Stimulated activated CD4-positive, alpha-beta T cell treated with anti-CD3 and anti-CD28 coated beads, TNF-alpha, amount 100 ng/mL, for 24 hours (primary cell): ENCODE data around the gene RBM19.
"Not testable (repeated sequence)": the region's sequence is repeated elsewhere in the genome, so short reads cannot be mapped to it uniquely, and the experiment has no call there.

Experiments
- DNase-seq, 3 experiments: peaks; one replicate each; pipeline ENCODE4 v3.0.0-alpha.2; 2020; ENCODE audit warnings: low read depth in 3 of 3

RBM19 gene, protein sequence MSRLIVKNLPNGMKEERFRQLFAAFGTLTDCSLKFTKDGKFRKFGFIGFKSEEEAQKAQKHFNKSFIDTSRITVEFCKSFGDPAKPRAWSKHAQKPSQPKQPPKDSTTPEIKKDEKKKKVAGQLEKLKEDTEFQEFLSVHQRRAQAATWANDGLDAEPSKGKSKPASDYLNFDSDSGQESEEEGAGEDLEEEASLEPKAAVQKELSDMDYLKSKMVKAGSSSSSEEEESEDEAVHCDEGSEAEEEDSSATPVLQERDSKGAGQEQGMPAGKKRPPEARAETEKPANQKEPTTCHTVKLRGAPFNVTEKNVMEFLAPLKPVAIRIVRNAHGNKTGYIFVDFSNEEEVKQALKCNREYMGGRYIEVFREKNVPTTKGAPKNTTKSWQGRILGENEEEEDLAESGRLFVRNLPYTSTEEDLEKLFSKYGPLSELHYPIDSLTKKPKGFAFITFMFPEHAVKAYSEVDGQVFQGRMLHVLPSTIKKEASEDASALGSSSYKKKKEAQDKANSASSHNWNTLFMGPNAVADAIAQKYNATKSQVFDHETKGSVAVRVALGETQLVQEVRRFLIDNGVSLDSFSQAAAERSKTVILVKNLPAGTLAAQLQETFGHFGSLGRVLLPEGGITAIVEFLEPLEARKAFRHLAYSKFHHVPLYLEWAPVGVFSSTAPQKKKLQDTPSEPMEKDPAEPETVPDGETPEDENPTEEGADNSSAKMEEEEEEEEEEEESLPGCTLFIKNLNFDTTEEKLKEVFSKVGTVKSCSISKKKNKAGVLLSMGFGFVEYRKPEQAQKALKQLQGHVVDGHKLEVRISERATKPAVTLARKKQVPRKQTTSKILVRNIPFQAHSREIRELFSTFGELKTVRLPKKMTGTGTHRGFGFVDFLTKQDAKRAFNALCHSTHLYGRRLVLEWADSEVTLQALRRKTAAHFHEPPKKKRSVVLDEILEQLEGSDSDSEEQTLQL

GRCh38 chr12:113965951-113966797 is at the start of gene RBM19:
TSS of gene RBM19 (minus strand) at chr12:113966325. CDS start at chr12:113966227, 98 bp downstream.
- DNase-seq = peak; percentile 95 to 98 (median 96)

GRCh38 chr12:114015851-114016250 is 49.7 kb upstream of the RBM19 start:
- DNase-seq = no peak

DNA sequence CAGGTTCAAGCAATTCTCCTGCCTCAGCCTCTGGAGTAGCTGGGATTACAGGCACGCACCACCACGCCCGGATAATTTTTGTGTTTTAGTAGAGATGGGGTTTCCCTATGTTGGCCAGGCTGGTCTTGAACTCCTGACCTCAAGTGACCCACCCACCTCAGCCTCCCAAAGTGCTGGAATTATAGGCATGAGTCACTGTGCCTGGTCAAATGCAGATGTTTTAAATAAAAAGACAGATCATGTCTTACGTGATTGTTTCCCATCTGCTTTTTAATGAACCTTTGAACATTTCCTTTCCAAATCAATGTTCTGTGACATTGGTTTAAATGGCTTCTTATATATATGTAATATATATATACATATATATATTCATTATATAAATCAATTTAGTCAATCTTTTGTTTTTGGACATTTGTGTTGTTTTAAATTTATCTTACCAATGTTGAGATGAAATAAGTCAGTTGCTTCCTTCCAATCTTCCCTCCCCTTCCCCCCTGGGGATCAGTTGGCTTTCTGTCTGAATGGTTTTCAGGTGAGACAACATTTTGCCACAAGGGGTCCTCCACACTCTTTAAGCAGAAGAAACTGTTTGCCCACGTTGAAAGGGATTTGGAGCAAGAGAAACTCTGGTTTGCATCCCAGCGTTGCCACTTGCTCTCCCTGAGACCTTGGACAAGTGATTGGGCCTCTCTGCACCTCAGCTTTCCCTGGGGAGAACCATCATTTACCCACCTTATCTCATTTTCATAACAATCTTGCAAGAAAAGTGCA is 47.6 kb upstream of the RBM19 start:
- DNase-seq = no peak

GRCh38 chr12:114012744-114013431 is 46.8 kb upstream of the RBM19 start:
- DNase-seq = no peak

GRCh38 chr12:114011711-114012110 is 45.6 kb upstream of the RBM19 start:
- DNase-seq = no peak

GRCh38 chr12:114006482-114007425 is 40.6 kb upstream of the RBM19 start:
- DNase-seq = no peak

- no peak for DNase-seq
Observed at GRCh38 chr12:114004402-114004801, 38.3 kb upstream of the RBM19 start.

- DNase-seq = no peak
Observed at GRCh38 chr12:114003286-114003685, 37.2 kb upstream of the RBM19 start.

DNA sequence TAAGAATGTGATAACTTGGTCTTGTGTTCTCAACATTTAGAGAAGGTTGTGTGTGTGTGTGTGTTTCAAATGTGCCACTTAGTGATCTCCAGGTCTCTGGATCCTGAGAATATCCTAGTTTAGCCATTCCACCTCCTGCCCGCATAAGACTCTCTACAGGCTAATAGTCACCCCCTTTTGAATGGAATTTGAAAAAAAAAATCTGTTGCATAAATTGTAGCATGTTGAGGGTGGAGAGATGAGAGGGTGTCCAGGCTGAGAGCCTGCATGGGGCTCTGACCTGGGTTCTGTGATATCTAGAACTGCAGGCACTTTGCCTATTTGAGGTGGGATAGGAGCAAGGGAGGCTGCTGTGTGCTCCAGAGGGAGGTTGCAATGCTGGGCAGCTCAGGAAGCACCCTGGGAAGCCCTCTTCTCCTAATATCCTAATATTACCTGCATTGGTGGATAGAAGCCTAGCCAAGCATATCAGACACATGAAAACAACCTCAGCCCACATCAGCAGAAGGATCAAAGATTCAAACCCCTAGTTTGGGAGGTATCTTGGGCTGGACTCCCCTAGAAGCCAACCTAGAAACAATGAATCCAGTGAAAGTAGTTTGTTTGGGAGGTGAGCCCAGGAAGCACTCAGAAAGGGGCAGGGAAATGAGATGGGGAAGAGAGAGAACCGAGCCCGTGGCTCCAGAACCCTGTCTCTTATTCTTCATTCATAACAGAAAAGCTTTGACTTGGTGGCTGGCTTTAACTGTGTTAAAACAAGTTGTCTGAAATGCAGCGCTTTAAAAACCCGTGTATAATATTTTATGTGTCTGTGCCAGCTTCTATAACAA is 35.6 kb upstream of the RBM19 start:
- DNase-seq = no peak

GRCh38 chr12:114000861-114001260 is 34.7 kb upstream of the RBM19 start:
- no peak for DNase-seq

GRCh38 chr12:114000261-114000660 is 34.1 kb upstream of the RBM19 start:
- not testable (repeated sequence) for DNase-seq

DNA sequence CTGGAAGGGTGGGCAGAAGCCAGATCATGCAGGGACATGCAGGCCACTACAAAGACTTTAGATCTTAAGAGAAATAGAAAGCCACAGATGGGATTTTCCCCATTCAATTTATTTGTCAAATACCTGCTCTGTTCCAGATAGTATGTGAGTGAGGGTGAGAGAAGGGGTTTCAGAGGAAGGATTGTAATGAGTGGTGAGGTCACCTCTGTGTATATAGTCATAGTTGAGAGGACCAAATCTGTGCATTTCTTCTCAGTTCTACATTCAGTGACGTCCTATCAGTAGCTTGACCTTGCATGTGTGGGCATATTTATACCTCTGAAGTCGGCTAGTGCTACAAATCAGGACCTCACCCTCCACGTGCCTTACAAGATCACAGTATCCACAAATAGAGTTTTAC is 31.2 kb upstream of the RBM19 start:
- DNase-seq = no peak

- DNase-seq = no peak
Observed at GRCh38 chr12:113996026-113996425, 29.9 kb upstream of the RBM19 start.

GRCh38 chr12:113994051-113994450 is 27.9 kb upstream of the RBM19 start:
- no peak for DNase-seq

GRCh38 chr12:113992751-113993150 is 26.6 kb upstream of the RBM19 start:
- DNase-seq = not testable (repeated sequence)

DNA sequence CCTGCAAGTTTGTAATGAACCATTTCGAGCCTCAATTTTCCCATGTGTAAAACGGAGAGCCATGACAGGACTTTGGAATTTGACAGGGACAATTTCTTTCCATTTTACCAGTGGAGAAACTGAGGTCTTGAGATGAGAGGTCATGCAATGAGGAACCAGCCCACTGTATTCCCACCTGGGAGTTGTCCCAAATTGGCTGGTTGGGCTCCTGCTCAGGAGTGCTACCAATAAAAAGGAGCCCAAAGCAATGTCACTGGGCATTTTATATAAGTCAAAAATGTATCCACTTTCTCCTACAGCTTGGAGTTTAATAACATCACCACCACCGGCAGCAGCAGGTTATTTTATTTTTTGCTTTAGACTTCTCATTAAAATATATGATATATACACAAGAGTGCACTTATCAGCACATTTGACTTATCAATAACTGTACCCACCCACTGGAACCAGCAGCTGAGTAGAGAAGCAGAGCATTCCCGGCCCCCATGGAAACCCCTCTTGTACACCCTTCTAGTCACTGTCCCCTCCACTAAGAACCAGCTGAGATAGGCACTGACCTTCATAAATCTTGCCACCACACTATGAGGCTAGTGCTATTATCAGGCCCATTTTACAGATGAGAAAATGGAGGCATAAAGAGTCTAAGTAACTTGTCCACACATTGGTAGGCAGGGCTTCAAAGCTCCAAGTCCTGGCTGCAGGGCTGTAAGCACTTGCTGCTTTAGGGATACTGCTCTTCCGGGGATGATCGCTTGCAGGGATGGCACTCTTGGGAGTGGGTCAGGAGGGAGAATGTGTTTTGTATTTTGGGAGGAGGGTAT is 25.3 kb upstream of the RBM19 start:
- DNase-seq = no peak
